PFSK-1 (cell line): ENCODE results near the gene DHX35.

ENCODE experiments used
- POLR2AphosphoS5 ChIP-seq: IDR thresholded peaks from 2 replicates; pipeline ENCODE4 v1.6.1; 2012; ENCODE audit warnings: low read depth, mild to moderate bottlenecking, control low read depth, low read length, moderate library complexity
- SIN3A ChIP-seq: IDR thresholded peaks from 2 replicates; pipeline ENCODE4 v1.6.1; 2012; ENCODE audit warnings: mild to moderate bottlenecking, low read length, moderate library complexity, borderline replicate concordance; ENCODE audit not compliant: insufficient read depth
- TAF1 ChIP-seq: IDR thresholded peaks from 2 replicates; pipeline ENCODE4 v1.6.1; 2012; ENCODE audit warnings: low read length, control low read depth, borderline replicate concordance; ENCODE audit not compliant: insufficient read depth
- TF ChIP-seq, protein P1 (sequence below), 2 experiments: IDR thresholded peaks; 2 replicates each; pipeline versions ENCODE4 v1.6.1 to v1.8.0; 2011 to 2012; ENCODE audit warnings: low read depth in 2 of 2, low read length in 2 of 2, control low read depth in 1 of 2, inconsistent platforms in 1 of 2, mild to moderate bottlenecking in 1 of 2, moderate library complexity in 1 of 2; ENCODE audit not compliant: insufficient read depth in 1 of 2

DNA sequence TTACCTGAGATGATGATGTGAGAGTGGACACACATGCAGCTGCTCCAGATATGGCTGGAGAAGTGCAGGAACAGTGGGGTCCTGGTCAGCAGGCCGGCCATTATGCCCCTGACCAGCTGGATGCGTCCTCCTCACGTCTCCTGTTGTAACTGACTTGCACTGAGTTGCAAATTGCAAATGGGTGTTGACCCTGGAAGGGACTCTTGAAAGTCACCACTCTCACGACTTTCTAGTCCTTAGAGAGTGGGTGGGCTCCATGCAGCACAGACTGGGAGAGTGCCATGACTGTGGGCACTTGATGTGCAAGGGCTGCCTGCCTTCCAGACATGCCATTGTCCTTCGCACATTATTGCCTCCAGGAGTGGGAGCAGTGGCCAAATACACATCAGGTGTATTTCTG is 25.1 kb upstream of the DHX35 start:
- TF ChIP-seq, protein P1, sequence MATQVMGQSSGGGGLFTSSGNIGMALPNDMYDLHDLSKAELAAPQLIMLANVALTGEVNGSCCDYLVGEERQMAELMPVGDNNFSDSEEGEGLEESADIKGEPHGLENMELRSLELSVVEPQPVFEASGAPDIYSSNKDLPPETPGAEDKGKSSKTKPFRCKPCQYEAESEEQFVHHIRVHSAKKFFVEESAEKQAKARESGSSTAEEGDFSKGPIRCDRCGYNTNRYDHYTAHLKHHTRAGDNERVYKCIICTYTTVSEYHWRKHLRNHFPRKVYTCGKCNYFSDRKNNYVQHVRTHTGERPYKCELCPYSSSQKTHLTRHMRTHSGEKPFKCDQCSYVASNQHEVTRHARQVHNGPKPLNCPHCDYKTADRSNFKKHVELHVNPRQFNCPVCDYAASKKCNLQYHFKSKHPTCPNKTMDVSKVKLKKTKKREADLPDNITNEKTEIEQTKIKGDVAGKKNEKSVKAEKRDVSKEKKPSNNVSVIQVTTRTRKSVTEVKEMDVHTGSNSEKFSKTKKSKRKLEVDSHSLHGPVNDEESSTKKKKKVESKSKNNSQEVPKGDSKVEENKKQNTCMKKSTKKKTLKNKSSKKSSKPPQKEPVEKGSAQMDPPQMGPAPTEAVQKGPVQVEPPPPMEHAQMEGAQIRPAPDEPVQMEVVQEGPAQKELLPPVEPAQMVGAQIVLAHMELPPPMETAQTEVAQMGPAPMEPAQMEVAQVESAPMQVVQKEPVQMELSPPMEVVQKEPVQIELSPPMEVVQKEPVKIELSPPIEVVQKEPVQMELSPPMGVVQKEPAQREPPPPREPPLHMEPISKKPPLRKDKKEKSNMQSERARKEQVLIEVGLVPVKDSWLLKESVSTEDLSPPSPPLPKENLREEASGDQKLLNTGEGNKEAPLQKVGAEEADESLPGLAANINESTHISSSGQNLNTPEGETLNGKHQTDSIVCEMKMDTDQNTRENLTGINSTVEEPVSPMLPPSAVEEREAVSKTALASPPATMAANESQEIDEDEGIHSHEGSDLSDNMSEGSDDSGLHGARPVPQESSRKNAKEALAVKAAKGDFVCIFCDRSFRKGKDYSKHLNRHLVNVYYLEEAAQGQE (IDR thresholded peaks at IDR 0.05; ENCODE audit: insufficient read depth in 1 of 2, low read depth in 2 of 2, low read length in 2 of 2): no peak
- no peak for TF ChIP-seq TAF1
- TF ChIP-seq POLR2AphosphoS5: no peak
- TF ChIP-seq SIN3A: no peak
